ENCODE data around the gene DPYSL4.

GRCh38 chr10:132139526-132139925 lies 47.2 kb upstream of the DPYSL4 start:
- TF ChIP-seq CTCF (CRISPR knock-in tag; IDR thresholded peaks at IDR 0.05) (no peak), FOXJ3 (CRISPR knock-in tag; IDR thresholded peaks at IDR 0.05; ENCODE audit: borderline replicate concordance) (no peak), JUN (CRISPR knock-in tag; IDR thresholded peaks at IDR 0.05) (no peak), MAFK (conservative IDR thresholded peaks at IDR 0.05 in 1 of 2, IDR thresholded peaks at IDR 0.05 in 1 of 2; ENCODE audit: low read length in 2 of 2) (no peak), ZNF121 (CRISPR knock-in tag; IDR thresholded peaks at IDR 0.05) (no peak), IRF1 (CRISPR knock-in tag; IDR thresholded peaks at IDR 0.05; ENCODE audit: low read depth) (no peak), UBTF (CRISPR knock-in tag; IDR thresholded peaks at IDR 0.05) (no peak)
